HCT116 (cell line): ENCODE measurements around the gene PDLIM5. TPM values are rescaled to one million over a fixed set of nuclear protein-coding genes. Genes with fewer than 3 reads are reported as not detected.

Experiments used
- ATAC-seq: fragments of 200-7000 bp; cut with Tn5 transposase; 2 replicates; pipeline ENCODE4 v1.9.1; 2020; ENCODE audit warnings: mild to moderate bottlenecking, moderate library complexity
- BruUV-seq: library from RNA; stranded (reverse); fragments of 400-500 nt; replicated peaks from 2 replicates; lab custom pipeline; 2021; lab: Mats Ljungman, UMichigan
- CTCF ChIA-PET: fragments of 300-600 bp; sonication (Branson Sonifier 250); formaldehyde crosslinking; loops from one replicate; lab custom pipeline; 2021; ENCODE audit warnings: antibody characterized with exemption; lab: Charles Lee
- POLR2A ChIA-PET: fragments of 300-600, 350-600 bp; sonication (Branson Sonifier 250); formaldehyde crosslinking; loops from one replicate; lab custom pipeline; 2021; ENCODE audit warnings: antibody characterized with exemption; lab: Charles Lee
- RAD21 ChIA-PET, 2 experiments: fragments of 300-600 bp; sonication (Branson Sonifier 250); formaldehyde crosslinking; loops; one replicate each; lab custom pipeline; 2023; ENCODE audit warnings: low total read pairs in 2 of 2; ENCODE audit not compliant: uncharacterized antibody in 2 of 2, unreplicated experiment in 2 of 2, low non-redundant PET in 1 of 2; lab: Charles Lee
- DNase-seq: peaks from one replicate; pipeline ENCODE4 v3.0.0-alpha.2; 2010; ENCODE audit warnings: low read depth, low spot score
- H2AFZ ChIP-seq: fragments of 200-600 bp; shearing (Covaris generic), sonication (generic); 2 replicates; pipeline ENCODE4 v1.6.1; 2017; ENCODE audit warnings: low read depth, mixed run types, mixed read lengths, antibody characterized with exemption, low read length; ENCODE audit not compliant: poor library complexity, severe bottlenecking
- H3K27ac ChIP-seq: 2 replicates; pipeline ENCODE4 v1.5.1; 2012; ENCODE audit warnings: low read depth, low read length
- H3K27me3 ChIP-seq: fragments of 200-600 bp; sonication (generic); 2 replicates; pipeline ENCODE4 v1.6.1; 2016; ENCODE audit warnings: mixed run types, low read length, mixed read lengths; ENCODE audit not compliant: insufficient read depth
- H3K36me3 ChIP-seq, 2 experiments: fragments of 200-500 bp in 1 of 2; fragments of 200-600 bp in 1 of 2; sonication (Bioruptor generic) in 1 of 2; sonication (generic) in 1 of 2; 2 replicates each; pipeline versions ENCODE4 v1.5.1 to v1.6.1; 2014 to 2016; ENCODE audit warnings: low read length in 2 of 2, inconsistent platforms in 1 of 2, mixed read lengths in 1 of 2, mixed run types in 1 of 2; ENCODE audit not compliant: insufficient read depth in 2 of 2, control insufficient read depth in 1 of 2
- H3K4me1 ChIP-seq, 2 experiments: fragments of 200-600 bp in 1 of 2; sonication (generic) in 1 of 2; 2 replicates each; pipeline versions ENCODE4 v1.5.1 to v1.6.1; 2012 to 2017; ENCODE audit warnings: low read length in 2 of 2, inconsistent platforms in 1 of 2, mild to moderate bottlenecking in 1 of 2, mixed read lengths in 1 of 2, mixed run types in 1 of 2, moderate library complexity in 1 of 2; ENCODE audit not compliant: insufficient read depth in 2 of 2, control insufficient read depth in 1 of 2
- H3K4me2 ChIP-seq: fragments of 200-600 bp; sonication (generic); 2 replicates; pipeline ENCODE4 v1.6.1; 2017; ENCODE audit warnings: mixed run types, low read length, mixed read lengths
- H3K4me3 ChIP-seq, 2 experiments: fragments of 200-600 bp in 1 of 2; sonication (generic) in 1 of 2; replicated peaks in 1 of 2; 2 replicates each; pipeline ENCODE4 v1.5.1; 2011 to 2016; ENCODE audit warnings: low read length in 2 of 2, control low read depth in 1 of 2, low read depth in 1 of 2, mild to moderate bottlenecking in 1 of 2, mixed read lengths in 1 of 2, mixed run types in 1 of 2
- H3K79me2 ChIP-seq: fragments of 200-600 bp; sonication (generic); 2 replicates; pipeline ENCODE4 v1.6.1; 2017; ENCODE audit warnings: mild to moderate bottlenecking, mixed run types, low read length, moderate library complexity, mixed read lengths; ENCODE audit not compliant: insufficient read depth
- H3K9ac ChIP-seq: fragments of 200-600 bp; sonication (generic); 2 replicates; pipeline ENCODE4 v1.6.1; 2016; ENCODE audit warnings: low read length, mixed read lengths
- H3K9me2 ChIP-seq: fragments of 200-600 bp; sonication (generic), shearing (Covaris generic); 2 replicates; pipeline ENCODE4 v1.6.1; 2017; ENCODE audit warnings: mixed run types, mild to moderate bottlenecking, moderate library complexity; ENCODE audit not compliant: insufficient read depth
- H3K9me3 ChIP-seq, 2 experiments: fragments of 200-500 bp in 1 of 2; fragments of 200-600 bp in 1 of 2; sonication (Bioruptor generic) in 1 of 2; sonication (generic) in 1 of 2; 2 replicates each; pipeline ENCODE4 v1.6.1; 2014 to 2017; ENCODE audit warnings: low read length in 2 of 2, mixed read lengths in 2 of 2, inconsistent platforms in 1 of 2, low read depth in 1 of 2, mild to moderate bottlenecking in 1 of 2, mixed run types in 1 of 2, moderate library complexity in 1 of 2; ENCODE audit not compliant: control insufficient read depth in 1 of 2, insufficient read depth in 1 of 2
- H4K20me1 ChIP-seq: fragments of 200-600 bp; sonication (generic), shearing (Covaris generic); 2 replicates; pipeline ENCODE4 v1.6.1; 2017; ENCODE audit warnings: mixed run types, mild to moderate bottlenecking, moderate library complexity; ENCODE audit not compliant: insufficient read depth
- CBX3 ChIP-seq: IDR thresholded peaks from 2 replicates; pipeline ENCODE4 v1.6.1; 2012; ENCODE audit warnings: low read depth
- CEBPB ChIP-seq: IDR thresholded peaks from 2 replicates; pipeline ENCODE4 v1.6.1; 2012; ENCODE audit warnings: low read depth
- ELF1 ChIP-seq: IDR thresholded peaks from 2 replicates; pipeline ENCODE4 v1.6.1; 2012; ENCODE audit warnings: low read depth, borderline replicate concordance
- EZH2 ChIP-seq: fragments of 200-600 bp; sonication (generic); IDR thresholded peaks from 2 replicates; pipeline ENCODE4 v1.6.1; 2017; ENCODE audit warnings: antibody characterized with exemption, mixed run types
- EZH2phosphoT487 ChIP-seq: fragments of 200-600 bp; IDR thresholded peaks from 2 replicates; pipeline ENCODE4 v1.6.1; 2018; ENCODE audit warnings: antibody characterized with exemption, borderline replicate concordance
- FOSL1 ChIP-seq: IDR thresholded peaks from 2 replicates; pipeline ENCODE4 v1.6.1; 2012; ENCODE audit warnings: low read depth
- JUND ChIP-seq: IDR thresholded peaks from 2 replicates; pipeline ENCODE4 v1.6.1; 2012
- POLR2AphosphoS5 ChIP-seq: IDR thresholded peaks from 2 replicates; pipeline ENCODE4 v1.6.1; 2011; ENCODE audit warnings: mild to moderate bottlenecking, low read depth, low read length, moderate library complexity
- RAD21 ChIP-seq: IDR thresholded peaks from 2 replicates; pipeline ENCODE4 v1.6.1; 2012; ENCODE audit warnings: low read depth, mild to moderate bottlenecking
- REST ChIP-seq: IDR thresholded peaks from 2 replicates; pipeline ENCODE4 v1.6.1; 2012; ENCODE audit warnings: low read depth
- SIN3A ChIP-seq: IDR thresholded peaks from 2 replicates; pipeline ENCODE4 v1.6.1; 2012; ENCODE audit warnings: low read depth
- SP1 ChIP-seq: IDR thresholded peaks from 2 replicates; pipeline ENCODE4 v1.6.1; 2012; ENCODE audit warnings: low read depth
- SRF ChIP-seq: IDR thresholded peaks from 2 replicates; pipeline ENCODE4 v1.6.1; 2012; ENCODE audit warnings: low read depth
- TCF7L2 ChIP-seq: IDR thresholded peaks from 2 replicates; pipeline ENCODE4 v1.7.0; 2011; ENCODE audit warnings: borderline replicate concordance, inconsistent platforms; ENCODE audit not compliant: insufficient read depth, insufficient read length; ENCODE audit errors: extremely low read depth
- YY1 ChIP-seq: IDR thresholded peaks from 2 replicates; pipeline ENCODE4 v1.6.1; 2011; ENCODE audit warnings: low read length, low read depth, moderate library complexity, mild to moderate bottlenecking; ENCODE audit not compliant: insufficient replicate concordance; ENCODE audit errors: extremely low read depth
- ZFX ChIP-seq: fragments of 450-650 bp; IDR thresholded peaks from 2 replicates; pipeline ENCODE4 v1.6.1; 2017
- ZNF274 ChIP-seq: fragments of 200-500 bp; sonication (Bioruptor generic); IDR thresholded peaks from 2 replicates; pipeline ENCODE4 v1.6.1; 2014; ENCODE audit warnings: mild to moderate bottlenecking, low read depth, low read length, inconsistent platforms
- intact Hi-C: fragments of 100-400 bp; cut with micrococcal nuclease; formaldehyde crosslinking; loops from 2 replicates; pipeline ENCODE4 v1.10.0; 2022
- total RNA-seq: library from RNA; stranded (reverse); gene quantifications from one replicate; pipeline ENCODE4 v1.2.1, GENCODE V29; 2021; ENCODE audit not compliant: unreplicated experiment
- TF ChIP-seq, protein P1 (sequence below): IDR thresholded peaks from 2 replicates; pipeline ENCODE4 v1.6.1; 2012

PDLIM5 gene
- total RNA-seq, 1 experiment from 2014 or later: 130 TPM

- ChIA-PET CTCF (no interaction called here), RAD21 (no interaction called here), POLR2A (no interaction called here)
- no peak overlapping the region for H2AFZ ChIP-seq
- H3K9me3 ChIP-seq: no peaks in the 10 kb centered on the region
- H3K4me1 ChIP-seq: no peaks in the 10 kb centered on the region
- H3K27ac ChIP-seq: no peak overlapping the region
- peaks cover 0 to 3% of the 10 kb centered on the region in 2 experiments; a peak in 1 of 4 replicates for H3K36me3 ChIP-seq
- TF ChIP-seq REST (no peak), POLR2AphosphoS5 (no peak), SIN3A (no peak), JUND (no peak), SP1 (no peak)
- no peak overlapping the region for H3K4me3 ChIP-seq
- H3K4me2 ChIP-seq: no peak overlapping the region
- no TSS peak for BruUV-seq
- no peak overlapping the region for H3K9ac ChIP-seq
- intact Hi-C loops: no loop called here
- no peaks in the 10 kb centered on the region for H4K20me1 ChIP-seq
- no peak for ATAC-seq
- no peaks in the 10 kb centered on the region for H3K79me2 ChIP-seq
- no peaks in the 10 kb centered on the region for H3K27me3 ChIP-seq
- DNase-seq: no peak
- no peaks in the 10 kb centered on the region for H3K9me2 ChIP-seq
These were observed 219.4 kb downstream of the PDLIM5 start for GRCh38 chr4:94671113-94671512.

DNA sequence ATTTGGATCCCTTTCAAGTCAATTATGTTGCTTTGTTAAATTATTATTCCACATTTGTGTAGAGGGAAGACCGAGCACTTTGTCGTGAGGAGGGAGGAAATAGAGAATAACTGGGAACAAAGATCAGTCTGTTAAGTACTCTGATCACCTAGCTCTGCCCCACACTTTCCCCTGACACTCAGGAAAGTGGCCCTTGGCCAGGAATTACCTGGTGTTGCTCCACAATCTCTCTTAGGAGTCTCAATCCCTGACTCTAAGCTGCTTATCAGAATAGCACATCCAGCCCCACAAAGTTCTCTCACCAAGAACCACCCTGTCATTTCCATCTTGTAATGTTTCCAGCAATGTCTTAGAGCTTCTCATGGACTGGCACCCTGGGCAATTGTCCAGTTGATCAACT, 222.2 kb downstream of the PDLIM5 start:
- Histone ChIP-seq H3K9me2 (no peaks in the 10 kb centered on the region), H3K4me3 (no peak overlapping the region), H3K79me2 (no peaks in the 10 kb centered on the region), H3K4me2 (no peak overlapping the region), H4K20me1 (no peaks in the 10 kb centered on the region), H3K4me1 (no peaks in the 10 kb centered on the region), H3K27me3 (no peaks in the 10 kb centered on the region), H3K9ac (no peak overlapping the region), H2AFZ (no peak overlapping the region), H3K9me3 (no peaks in the 10 kb centered on the region), H3K36me3 (no peaks in the 10 kb centered on the region; a peak in 1 of 4 replicates), H3K27ac (no peak overlapping the region)
- ATAC-seq: no peak
- ChIA-PET CTCF (no interaction called here), RAD21 (no interaction called here), POLR2A (no interaction called here)
- TF ChIP-seq POLR2AphosphoS5 (no peak), EZH2 (no peak), TCF7L2 (no peak), SRF (no peak), ELF1 (no peak), JUND (no peak), YY1 (no peak), ZNF274 (no peak), ZFX (no peak), RAD21 (no peak), CEBPB (no peak), FOSL1 (no peak), CBX3 (no peak), EZH2phosphoT487 (no peak)
- TF ChIP-seq, protein P1, sequence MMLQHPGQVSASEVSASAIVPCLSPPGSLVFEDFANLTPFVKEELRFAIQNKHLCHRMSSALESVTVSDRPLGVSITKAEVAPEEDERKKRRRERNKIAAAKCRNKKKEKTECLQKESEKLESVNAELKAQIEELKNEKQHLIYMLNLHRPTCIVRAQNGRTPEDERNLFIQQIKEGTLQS: no peak
- BruUV-seq: no TSS peak
- no peak for DNase-seq
- intact Hi-C loops: no loop called here
